GM12892 (cell line): ENCODE measurements around the gene MRPL51.

Source experiments
- POLR2A ChIP-seq: IDR thresholded peaks from 2 replicates; pipeline ENCODE4 v1.6.1; 2011; ENCODE audit warnings: low read depth, low read length, control low read depth
- POLR2AphosphoS5 ChIP-seq: IDR thresholded peaks from 2 replicates; pipeline ENCODE4 v1.6.1; 2011; ENCODE audit warnings: low read depth, low read length, control low read depth
- TAF1 ChIP-seq: IDR thresholded peaks from 2 replicates; pipeline ENCODE4 v1.6.1; 2011; ENCODE audit warnings: low read depth, mild to moderate bottlenecking, control low read depth, low read length, borderline replicate concordance

DNA sequence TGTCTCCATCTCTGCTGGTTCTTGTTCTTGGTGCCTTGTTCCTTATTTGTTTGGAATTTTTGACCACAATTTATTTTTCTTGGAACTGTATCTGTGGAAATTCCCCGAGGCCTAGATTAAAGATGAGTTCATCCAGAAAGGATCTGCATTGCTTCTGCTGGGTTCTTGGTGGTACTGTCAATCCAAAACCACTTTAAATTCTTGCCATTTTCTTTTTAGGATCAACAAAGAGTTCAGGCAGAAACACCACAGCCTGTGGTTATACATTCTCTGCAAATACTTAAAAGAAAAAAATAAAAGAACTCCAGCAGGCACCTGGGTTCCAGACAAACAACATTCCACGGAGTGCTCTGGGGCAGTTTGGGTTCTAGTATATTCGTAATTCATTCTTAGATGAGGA is 16.6 kb downstream of the MRPL51 start:
- TF ChIP-seq POLR2AphosphoS5 (no peak), POLR2A (no peak), TAF1 (no peak)
